Lower leg skin (tissue), 3 donors: ENCODE results near the gene CTRB1.

Experiments used
- POLR2A ChIP-seq, 2 donors: fragments of 450-650 bp; IDR thresholded peaks; one replicate each; pipeline ENCODE4 v1.6.1; 2016 to 2017; ENCODE audit warnings: antibody characterized with exemption in 2 of 2, mild to moderate bottlenecking in 1 of 2, moderate library complexity in 1 of 2
- TF ChIP-seq, protein P1 (sequence below), 3 donors: fragments of 450-650 bp; IDR thresholded peaks; one replicate each; pipeline ENCODE4 v1.5.1; 2016; ENCODE audit warnings: antibody characterized with exemption in 3 of 3, mild to moderate bottlenecking in 3 of 3, moderate library complexity in 2 of 3

DNA sequence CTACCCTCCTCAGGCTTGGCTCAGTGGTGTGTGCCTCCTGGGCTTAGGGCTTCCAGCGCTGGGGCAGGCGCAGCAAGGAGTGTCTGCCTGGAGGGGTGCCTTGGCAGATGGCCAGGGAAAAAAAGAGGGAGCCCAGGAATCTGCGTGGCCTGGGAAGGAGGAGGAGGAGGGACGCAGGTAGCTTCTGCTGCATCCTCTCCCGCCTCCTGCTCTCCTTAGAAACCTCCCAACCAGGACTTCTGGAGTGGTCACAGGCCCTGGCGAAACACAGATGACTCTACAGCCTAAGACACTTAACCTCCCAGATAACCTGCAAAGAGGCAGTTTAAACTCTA, 40.0 kb downstream of the CTRB1 start:
- TF ChIP-seq, protein P1, sequence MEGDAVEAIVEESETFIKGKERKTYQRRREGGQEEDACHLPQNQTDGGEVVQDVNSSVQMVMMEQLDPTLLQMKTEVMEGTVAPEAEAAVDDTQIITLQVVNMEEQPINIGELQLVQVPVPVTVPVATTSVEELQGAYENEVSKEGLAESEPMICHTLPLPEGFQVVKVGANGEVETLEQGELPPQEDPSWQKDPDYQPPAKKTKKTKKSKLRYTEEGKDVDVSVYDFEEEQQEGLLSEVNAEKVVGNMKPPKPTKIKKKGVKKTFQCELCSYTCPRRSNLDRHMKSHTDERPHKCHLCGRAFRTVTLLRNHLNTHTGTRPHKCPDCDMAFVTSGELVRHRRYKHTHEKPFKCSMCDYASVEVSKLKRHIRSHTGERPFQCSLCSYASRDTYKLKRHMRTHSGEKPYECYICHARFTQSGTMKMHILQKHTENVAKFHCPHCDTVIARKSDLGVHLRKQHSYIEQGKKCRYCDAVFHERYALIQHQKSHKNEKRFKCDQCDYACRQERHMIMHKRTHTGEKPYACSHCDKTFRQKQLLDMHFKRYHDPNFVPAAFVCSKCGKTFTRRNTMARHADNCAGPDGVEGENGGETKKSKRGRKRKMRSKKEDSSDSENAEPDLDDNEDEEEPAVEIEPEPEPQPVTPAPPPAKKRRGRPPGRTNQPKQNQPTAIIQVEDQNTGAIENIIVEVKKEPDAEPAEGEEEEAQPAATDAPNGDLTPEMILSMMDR (IDR thresholded peaks at IDR 0.05) = no peak
- TF ChIP-seq POLR2A (IDR thresholded peaks at IDR 0.05) = no peak
